Natural killer cell (primary cell): ENCODE results near the gene UCN3. TPM values are rescaled to one million over a fixed set of nuclear protein-coding genes. Genes with fewer than 3 reads are reported as not detected.

ENCODE experiments used
- ATAC-seq, 3 donors: fragments of 150-1000 bp in 2 of 3; fragments of 200-7000 bp in 1 of 3; cut with Tn5 transposase; 1 replicate in 1 of 3; 2 replicates in 2 of 3; pipeline ENCODE4 v1.10.0; 2021; ENCODE audit warnings: mild to moderate bottlenecking in 2 of 3, moderate library complexity in 2 of 3
- DNase-seq, 2 donors: peaks; one replicate each; pipeline versions ENCODE4 v3.0.0 to v3.0.0-alpha.2; 2013 to 2021; ENCODE audit warnings: mixed read lengths in 1 of 2
- H3K27ac ChIP-seq: one replicate; pipeline ENCODE4 v1.5.1; 2013; ENCODE audit warnings: mild to moderate bottlenecking, low read length
- H3K27me3 ChIP-seq: one replicate; pipeline ENCODE4 v1.6.1; 2013; ENCODE audit warnings: low read length; ENCODE audit not compliant: control insufficient read depth, insufficient read depth
- H3K36me3 ChIP-seq: one replicate; pipeline ENCODE4 v1.6.1; 2013; ENCODE audit warnings: low read length; ENCODE audit not compliant: control insufficient read depth, insufficient read depth
- H3K4me1 ChIP-seq: one replicate; pipeline ENCODE4 v1.6.1; 2013; ENCODE audit warnings: low read length; ENCODE audit not compliant: control insufficient read depth, insufficient read depth
- H3K4me3 ChIP-seq: one replicate; pipeline ENCODE4 v1.5.1; 2013; ENCODE audit warnings: low read length
- H3K9me3 ChIP-seq: one replicate; pipeline ENCODE4 v1.6.1; 2013; ENCODE audit warnings: low read length; ENCODE audit not compliant: control insufficient read depth, insufficient read depth
- H3K27ac Mint-ChIP-seq, 2 donors: one replicate each; pipeline ENCODE4 v1.8.0; 2022; ENCODE audit warnings: mild to moderate bottlenecking in 2 of 2, mixed read lengths in 2 of 2, moderate library complexity in 1 of 2
- H3K27me3 Mint-ChIP-seq, 2 donors: one replicate each; pipeline ENCODE4 v1.8.0; 2022; ENCODE audit warnings: low read depth in 2 of 2, mixed read lengths in 2 of 2
- H3K36me3 Mint-ChIP-seq: one replicate; pipeline ENCODE4 v1.8.0; 2022; ENCODE audit warnings: mixed read lengths
- H3K4me1 Mint-ChIP-seq, 2 donors: one replicate each; pipeline ENCODE4 v1.8.0; 2022; ENCODE audit warnings: mixed read lengths in 2 of 2
- H3K4me3 Mint-ChIP-seq: one replicate; pipeline ENCODE4 v1.8.0; 2022; ENCODE audit warnings: mild to moderate bottlenecking, moderate library complexity, mixed read lengths
- H3K9me3 Mint-ChIP-seq, 2 donors: one replicate each; pipeline ENCODE4 v1.8.0; 2022; ENCODE audit warnings: mixed read lengths in 2 of 2
- CTCF ChIP-seq: fragments of 200-600 bp; IDR thresholded peaks from one replicate; pipeline ENCODE4 v1.8.0; 2022; ENCODE audit warnings: antibody characterized with exemption
- WGBS: methylation state at CpG from one replicate; pipeline ENCODE4 v1.1.7; 2013; ENCODE audit warnings: missing lambda C conversion rate; ENCODE audit not compliant: insufficient coverage; 5-methylcytosine and 5-hydroxymethylcytosine counted together
- intact Hi-C: fragments of 100-400 bp; cut with micrococcal nuclease; formaldehyde crosslinking; loops from one replicate; pipeline ENCODE4 v1.14.2; 2022
- total RNA-seq, 4 donors: library from RNA; stranded (reverse); fragments of 120-200 nt in 1 of 4; gene quantifications; one replicate each; pipeline versions ENCODE4 v1.2.3 to v1.2.4, GENCODE V29; 2013 to 2022

UCN3 gene
- total RNA-seq, 3 donors from 2014 or later (not counting 1 experiment from before 2014, with no cell fraction given): not detected

- Histone ChIP-seq H3K4me3 (peak overlapping the region; percentile 57), H3K36me3 (no peaks in the 10 kb centered on the region), H3K27ac (no peak overlapping the region), H3K9me3 (no peaks in the 10 kb centered on the region), H3K4me1 (peaks cover 8% of the 10 kb centered on the region), H3K27me3 (peaks cover 15% of the 10 kb centered on the region)
- H3K4me1 Mint-ChIP-seq: no peaks in the 10 kb centered on the region
- intact Hi-C loops: no loop called here
- ATAC-seq (peak in 1 of 3 donors; percentile 3), DNase-seq (no peak)
- H3K27me3 Mint-ChIP-seq: peaks cover 11 to 20% of the 10 kb centered on the region in 2 donors
- no peak overlapping the region for H3K27ac Mint-ChIP-seq
- 25% methylated on average over 2 of the region's 3 CpGs for WGBS
- no peaks in the 10 kb centered on the region for H3K9me3 Mint-ChIP-seq
- H3K36me3 Mint-ChIP-seq: no peaks in the 10 kb centered on the region
- H3K4me3 Mint-ChIP-seq: peak overlapping the region; percentile 82
- TF ChIP-seq CTCF: no peak
These were observed 47.1 kb downstream of the UCN3 start for GRCh38 chr10:5411941-5412276.

- Mint-ChIP-seq H3K36me3 (no peaks in the 10 kb centered on the region), H3K4me3 (peak within 1 kb of the TSS; percentile 82), H3K4me1 (no peaks in the 10 kb centered on the region), H3K27ac (no peak within 1 kb of the TSS), H3K9me3 (no peaks in the 10 kb centered on the region), H3K27me3 (peaks cover 11 to 20% of the 10 kb centered on the region in 2 donors)
- TF ChIP-seq CTCF: no peak
- Histone ChIP-seq H3K27ac (no peak within 1 kb of the TSS), H3K9me3 (no peaks in the 10 kb centered on the region), H3K27me3 (peaks cover 15% of the 10 kb centered on the region), H3K36me3 (no peaks in the 10 kb centered on the region), H3K4me1 (peaks cover 8% of the 10 kb centered on the region), H3K4me3 (peak within 1 kb of the TSS; percentile 57)
- peak; percentile 66 to 76 for DNase-seq
- peak; percentile 84 to 95 (median 91) for ATAC-seq
- under 1% methylated on average over 45 of the region's 48 CpGs for WGBS
- intact Hi-C loops: no loop called here
These were observed 47.6 kb downstream of the UCN3 start, which contains the start of gene NET1 for GRCh38 chr10:5412277-5412941. Gene NET1 (plus strand): TSS chr10:5412557. CDS start chr10:5412693, 136 bp downstream.

GRCh38 chr10:5413012-5413938 lies 48.5 kb downstream of the UCN3 start:
- Histone ChIP-seq H3K9me3 (no peaks in the 10 kb centered on the region), H3K27ac (no peak overlapping the region)
- peak in 1 of 2 donors; percentile 21 for DNase-seq

More at GRCh38 chr10:5413012-5413938, 48.5 kb downstream of the UCN3 start:
- no peak for ATAC-seq
- H3K27ac Mint-ChIP-seq: no peak overlapping the region
- peak overlapping the region; percentile 17 for H3K4me3 ChIP-seq
- H3K27me3 ChIP-seq: peaks cover 15% of the 10 kb centered on the region
- H3K27me3 Mint-ChIP-seq: peaks cover 11 to 14% of the 10 kb centered on the region in 2 donors
- no peaks in the 10 kb centered on the region for H3K36me3 ChIP-seq
- TF ChIP-seq CTCF: no peak
- no peaks in the 10 kb centered on the region for H3K36me3 Mint-ChIP-seq
- intact Hi-C loops: no loop called here
- peaks cover 8% of the 10 kb centered on the region for H3K4me1 ChIP-seq
- 28% methylated on average over 19 of the region's 20 CpGs for WGBS
- no peak overlapping the region for H3K4me3 Mint-ChIP-seq
- H3K4me1 Mint-ChIP-seq: no peaks in the 10 kb centered on the region
- H3K9me3 Mint-ChIP-seq: peaks cover 0 to 2% of the 10 kb centered on the region in 2 donors
